Prostate gland (tissue), 2 donors: ENCODE results near the gene GPC5. TPM values are rescaled to one million over a fixed set of nuclear protein-coding genes. Genes with fewer than 3 reads are reported as not detected.
"Not testable (repeated sequence)": the region's sequence is repeated elsewhere in the genome, so short reads cannot be mapped to it uniquely, and the experiment has no call there.

ENCODE experiments used
- DNase-seq: peaks from one replicate; pipeline ENCODE4 v3.0.0-alpha.2; 2019; ENCODE audit warnings: low spot score
- H3K27ac ChIP-seq, 2 donors: fragments of 200-600 bp; sonication (generic); 2 replicates each; pipeline ENCODE4 v1.5.1; 2017 to 2019
- H3K27me3 ChIP-seq: fragments of 200-600 bp; sonication (generic); replicated peaks from 2 replicates; pipeline ENCODE4 v1.5.1; 2019; ENCODE audit not compliant: insufficient read depth
- H3K36me3 ChIP-seq, 2 donors: fragments of 200-600 bp; sonication (generic); 1 replicate in 1 of 2; 2 replicates in 1 of 2; pipeline versions ENCODE4 v1.5.1 to v1.8.1; 2017 to 2019
- H3K4me1 ChIP-seq: fragments of 200-600 bp; sonication (generic); replicated peaks from 2 replicates; pipeline ENCODE4 v1.5.1; 2019
- H3K4me3 ChIP-seq, 2 donors: fragments of 200-600 bp; sonication (generic); 2 replicates each; pipeline ENCODE4 v1.5.1; 2017 to 2019
- H3K9me3 ChIP-seq: fragments of 200-600 bp; sonication (generic); 2 replicates; pipeline ENCODE4 v1.5.1; 2017
- POLR2A ChIP-seq: fragments of 450-650 bp; IDR thresholded peaks from one replicate; pipeline ENCODE4 v1.6.1; 2016; ENCODE audit warnings: antibody characterized with exemption, mild to moderate bottlenecking
- POLR2AphosphoS5 ChIP-seq: sonication (generic); formaldehyde crosslinking; IDR thresholded peaks from one replicate; pipeline ENCODE4 v1.6.1; 2017; ENCODE audit warnings: antibody characterized with exemption
- WGBS: methylation state at CpG from one replicate; pipeline ENCODE4 v1.1.5; 2018; 5-methylcytosine and 5-hydroxymethylcytosine counted together
- intact Hi-C: fragments of 100-400 bp; cut with DNase I; formaldehyde crosslinking; loops from one replicate; pipeline ENCODE4 v1.14.2; 2022
- total RNA-seq, 2 donors: library from RNA; depleted of rRNA; stranded (reverse); fragments of >200 nt; gene quantifications; one replicate each; pipeline ENCODE4 v1.1.0, GENCODE V29; 2016
- TF ChIP-seq, protein P1 (sequence below), 4 experiments: fragments of 200-600 bp in 2 of 4; fragments of 450-650 bp in 2 of 4; sonication (generic) in 2 of 4; IDR thresholded peaks; 1 replicate in 3 of 4; 2 replicates in 1 of 4; pipeline ENCODE4 v1.5.1; 2016 to 2019; ENCODE audit warnings: antibody characterized with exemption in 4 of 4, mild to moderate bottlenecking in 2 of 4, moderate library complexity in 2 of 4

GPC5 gene
- total RNA-seq, 2 donors from 2014 or later = 0.23 to 35.0 TPM

DNA sequence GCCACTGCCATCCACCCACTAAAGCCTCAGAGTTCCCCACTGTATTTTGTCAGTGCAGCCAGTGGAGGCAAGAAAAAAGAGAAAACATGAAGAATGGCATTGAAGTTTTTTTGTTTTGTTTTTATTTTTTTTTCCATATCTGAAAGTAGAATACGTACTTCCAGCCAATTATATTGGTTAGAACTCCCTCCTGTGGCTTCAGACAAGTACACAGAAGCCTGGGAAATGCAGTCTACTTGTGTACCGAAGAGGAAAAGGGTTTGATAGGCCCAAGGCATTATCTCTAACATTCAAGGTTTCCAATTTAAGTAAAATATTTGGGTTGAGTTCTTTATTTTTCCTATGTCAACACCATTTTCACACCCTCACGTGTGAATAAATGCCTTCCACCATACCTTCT is 1131.9 kb downstream of the GPC5 start:
- 68% methylated on average over 3 of the region's 3 CpGs for WGBS
- no peaks in the 10 kb centered on the region for H3K36me3 ChIP-seq
- TF ChIP-seq POLR2A = no peak
- no peak for TF ChIP-seq POLR2AphosphoS5
- TF ChIP-seq, protein P1, sequence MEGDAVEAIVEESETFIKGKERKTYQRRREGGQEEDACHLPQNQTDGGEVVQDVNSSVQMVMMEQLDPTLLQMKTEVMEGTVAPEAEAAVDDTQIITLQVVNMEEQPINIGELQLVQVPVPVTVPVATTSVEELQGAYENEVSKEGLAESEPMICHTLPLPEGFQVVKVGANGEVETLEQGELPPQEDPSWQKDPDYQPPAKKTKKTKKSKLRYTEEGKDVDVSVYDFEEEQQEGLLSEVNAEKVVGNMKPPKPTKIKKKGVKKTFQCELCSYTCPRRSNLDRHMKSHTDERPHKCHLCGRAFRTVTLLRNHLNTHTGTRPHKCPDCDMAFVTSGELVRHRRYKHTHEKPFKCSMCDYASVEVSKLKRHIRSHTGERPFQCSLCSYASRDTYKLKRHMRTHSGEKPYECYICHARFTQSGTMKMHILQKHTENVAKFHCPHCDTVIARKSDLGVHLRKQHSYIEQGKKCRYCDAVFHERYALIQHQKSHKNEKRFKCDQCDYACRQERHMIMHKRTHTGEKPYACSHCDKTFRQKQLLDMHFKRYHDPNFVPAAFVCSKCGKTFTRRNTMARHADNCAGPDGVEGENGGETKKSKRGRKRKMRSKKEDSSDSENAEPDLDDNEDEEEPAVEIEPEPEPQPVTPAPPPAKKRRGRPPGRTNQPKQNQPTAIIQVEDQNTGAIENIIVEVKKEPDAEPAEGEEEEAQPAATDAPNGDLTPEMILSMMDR (IDR thresholded peaks at IDR 0.05) = no peak
- H3K4me3 ChIP-seq = no peak overlapping the region
- H3K9me3 ChIP-seq = no peaks in the 10 kb centered on the region
- no peaks in the 10 kb centered on the region for H3K27me3 ChIP-seq
- no peak for DNase-seq
- intact Hi-C loops = no loop called here
- no peaks in the 10 kb centered on the region for H3K4me1 ChIP-seq
- H3K27ac ChIP-seq = no peak overlapping the region

DNA sequence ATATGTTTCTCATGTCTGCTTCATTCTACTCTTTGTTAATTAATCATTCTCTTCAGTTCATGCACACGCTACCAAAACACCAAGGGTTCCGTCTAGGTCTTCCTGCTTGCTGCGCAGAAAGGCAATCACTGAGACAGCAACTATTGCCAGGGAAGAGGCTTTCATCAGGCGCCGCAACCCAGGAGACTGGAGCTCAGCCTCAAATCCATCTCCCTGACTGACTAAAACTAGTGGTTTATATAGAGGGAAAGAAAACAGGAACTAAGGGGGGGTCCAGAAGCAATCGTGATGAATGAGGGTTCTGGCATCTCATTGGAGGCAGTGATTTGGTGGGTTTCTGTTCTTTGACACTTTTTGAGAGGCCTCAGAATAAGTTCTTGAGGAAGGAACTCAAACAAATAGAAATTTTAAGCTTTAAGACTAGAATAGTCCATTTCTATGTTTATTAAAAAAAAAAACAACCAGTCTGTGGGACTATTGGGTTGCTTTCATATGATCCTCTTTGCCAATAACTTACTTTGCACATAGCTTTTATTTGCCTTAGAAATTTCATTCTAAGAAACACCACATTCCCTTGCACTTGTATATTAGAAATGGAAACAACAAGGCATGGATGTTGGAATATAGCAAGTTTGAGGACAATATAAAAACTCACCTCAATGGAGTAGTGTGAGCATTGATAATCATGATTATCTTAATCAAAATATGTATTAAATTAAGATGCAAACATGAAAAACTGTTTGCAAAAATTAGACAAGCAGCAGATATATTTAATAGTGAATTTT is 1137.0 kb downstream of the GPC5 start:
- Histone ChIP-seq H3K36me3 (no peaks in the 10 kb centered on the region), H3K4me3 (no peak overlapping the region), H3K27ac (no peak overlapping the region), H3K27me3 (no peaks in the 10 kb centered on the region), H3K4me1 (no peaks in the 10 kb centered on the region), H3K9me3 (no peaks in the 10 kb centered on the region)
- no peak for TF ChIP-seq POLR2A
- TF ChIP-seq, protein P1 (IDR thresholded peaks at IDR 0.05) = no peak
- no peak for TF ChIP-seq POLR2AphosphoS5
- WGBS = 91% methylated on average over 6 of the region's 6 CpGs
- intact Hi-C loops = no loop called here
- DNase-seq = no peak

DNA sequence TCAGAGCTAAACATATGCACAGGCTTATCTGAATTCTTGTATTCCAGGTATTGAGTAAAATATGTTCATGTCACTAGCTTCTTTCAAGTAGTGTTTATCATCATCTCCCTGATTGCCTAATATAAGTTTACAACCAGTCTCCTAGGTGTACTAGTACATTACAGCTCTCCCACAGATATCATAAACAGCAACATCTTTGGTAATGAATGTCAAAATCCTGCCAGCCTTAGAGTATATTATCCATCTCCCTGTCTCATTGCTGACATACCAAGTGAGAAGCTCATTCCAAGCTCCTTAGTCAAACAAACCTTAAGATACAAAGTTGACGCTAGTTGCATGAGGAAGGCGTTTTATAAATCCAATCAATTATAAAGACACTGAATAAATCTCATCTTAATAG is 1139.0 kb downstream of the GPC5 start:
- H3K27me3 ChIP-seq = no peaks in the 10 kb centered on the region
- H3K27ac ChIP-seq = no peak overlapping the region
- no peaks in the 10 kb centered on the region for H3K9me3 ChIP-seq
- intact Hi-C loops = no loop called here
- 54% methylated on average over 2 of the region's 2 CpGs for WGBS
- no peaks in the 10 kb centered on the region for H3K36me3 ChIP-seq
- TF ChIP-seq POLR2A (no peak), POLR2AphosphoS5 (no peak)
- TF ChIP-seq, protein P1 (IDR thresholded peaks at IDR 0.05) = no peak
- DNase-seq = no peak
- H3K4me3 ChIP-seq = no peak overlapping the region
- H3K4me1 ChIP-seq = no peaks in the 10 kb centered on the region

DNA sequence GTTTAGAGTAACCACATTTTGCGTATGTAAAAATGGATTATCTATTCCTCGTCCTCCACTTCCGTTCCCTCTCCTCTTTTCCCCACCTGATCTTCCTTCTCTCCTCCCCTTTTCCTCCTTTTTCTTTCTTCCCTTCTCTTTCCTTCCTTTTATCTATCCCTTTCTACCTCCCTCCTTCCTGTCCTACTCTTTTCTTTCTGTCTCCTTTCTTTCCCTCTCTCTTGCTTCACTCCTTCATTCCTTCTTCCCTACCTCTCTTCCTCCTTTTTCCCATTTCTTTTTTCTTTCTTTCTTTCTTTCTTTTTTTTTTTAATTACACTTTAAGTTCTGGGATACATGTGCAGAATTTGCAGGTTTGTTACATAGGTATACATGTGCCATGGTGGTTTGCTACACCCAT is 1139.7 kb downstream of the GPC5 start:
- Histone ChIP-seq H3K4me3 (no peak overlapping the region), H3K36me3 (no peaks in the 10 kb centered on the region), H3K27ac (no peak overlapping the region), H3K9me3 (no peaks in the 10 kb centered on the region), H3K4me1 (no peaks in the 10 kb centered on the region), H3K27me3 (no peaks in the 10 kb centered on the region)
- no peak for DNase-seq
- intact Hi-C loops = no loop called here
- TF ChIP-seq, protein P1 (IDR thresholded peaks at IDR 0.05) = no peak
- TF ChIP-seq POLR2AphosphoS5 = no peak
- no peak for TF ChIP-seq POLR2A
- 95% methylated on average over 3 of the region's 3 CpGs for WGBS

DNA sequence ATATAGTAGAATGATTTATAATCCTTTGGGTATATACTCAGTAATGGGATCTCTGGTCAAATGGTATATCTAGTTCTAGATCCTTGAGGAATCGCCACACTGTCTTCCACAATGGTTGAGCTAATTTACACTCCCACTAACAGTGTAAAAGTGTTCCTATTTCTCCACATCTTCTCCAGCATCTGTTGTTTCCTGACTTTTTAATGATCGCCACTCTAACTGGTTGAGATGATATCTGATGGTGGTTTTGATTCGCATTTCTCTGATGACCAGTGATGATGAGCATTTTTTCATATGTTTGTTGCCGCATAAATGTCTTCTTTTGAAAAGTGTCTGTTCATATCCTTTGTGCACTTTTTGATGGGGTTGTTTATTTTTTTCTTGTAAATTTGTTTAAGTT is 1140.7 kb downstream of the GPC5 start:
- WGBS = 90% methylated on average over 4 of the region's 4 CpGs
- DNase-seq, H3K36me3 ChIP-seq, H3K9me3 ChIP-seq, H3K4me1 ChIP-seq, intact Hi-C loops, H3K4me3 ChIP-seq, H3K27ac ChIP-seq, H3K27me3 ChIP-seq: not testable (repeated sequence)
